ENCODE measurements around the gene POP4.
A peak's percentile ranks its signal among the peaks of the same experiment; 100 is the strongest.

The POP4 gene

GRCh38 chr19:29588095-29588494 lies 18.0 kb upstream of the POP4 start:
- H3K36me3 Mint-ChIP-seq = peaks cover 6% of the 10 kb centered on the region
- peaks cover 2% of the 10 kb centered on the region for H3K9me3 Mint-ChIP-seq
- H3K4me3 Mint-ChIP-seq = no peak overlapping the region
- ATAC-seq = no peak
- H3K27ac Mint-ChIP-seq = peak overlapping the region; percentile 44
- peaks cover 27% of the 10 kb centered on the region for H3K4me1 Mint-ChIP-seq
- no peak for DNase-seq (ENCODE audit: low spot score in 2 of 2)

DNA sequence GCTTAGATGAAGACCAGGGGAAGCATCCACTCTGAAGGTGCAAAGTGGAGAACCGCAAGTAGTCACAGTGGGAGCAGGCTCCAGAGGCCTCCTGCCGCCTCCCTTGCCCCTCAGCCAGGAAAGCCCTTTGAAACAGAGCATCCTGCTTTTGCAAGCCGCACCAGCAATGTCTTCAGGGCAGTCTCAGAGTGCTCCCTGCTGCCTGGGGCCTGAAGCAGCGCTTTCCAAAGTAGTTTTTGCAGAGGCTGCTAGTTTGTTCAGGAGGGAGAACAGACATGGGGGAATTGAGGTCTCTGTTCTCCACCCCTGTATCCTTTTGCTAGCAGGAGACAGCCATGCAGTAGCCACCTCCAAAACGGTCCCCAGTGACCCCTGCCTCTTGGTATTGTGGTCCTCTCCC lies 15.8 kb upstream of the POP4 start:
- no peak overlapping the region for H3K4me3 Mint-ChIP-seq
- no peaks in the 10 kb centered on the region for H3K36me3 Mint-ChIP-seq
- peaks cover 2% of the 10 kb centered on the region for H3K9me3 Mint-ChIP-seq
- H3K4me1 Mint-ChIP-seq = peaks cover 18% of the 10 kb centered on the region
- no peak for DNase-seq (ENCODE audit: low spot score in 2 of 2)
- H3K27ac Mint-ChIP-seq = no peak overlapping the region
- ATAC-seq = no peak

- ATAC-seq (no peak), DNase-seq (ENCODE audit: low spot score in 2 of 2) (no peak)
- no peak overlapping the region for H3K4me3 Mint-ChIP-seq
- H3K27ac Mint-ChIP-seq = no peak overlapping the region
- H3K4me1 Mint-ChIP-seq = peaks cover 16% of the 10 kb centered on the region
- no peaks in the 10 kb centered on the region for H3K36me3 Mint-ChIP-seq
- H3K9me3 Mint-ChIP-seq = peaks cover 2% of the 10 kb centered on the region
Observed at GRCh38 chr19:29591670-29592069, 14.4 kb upstream of the POP4 start.

DNA sequence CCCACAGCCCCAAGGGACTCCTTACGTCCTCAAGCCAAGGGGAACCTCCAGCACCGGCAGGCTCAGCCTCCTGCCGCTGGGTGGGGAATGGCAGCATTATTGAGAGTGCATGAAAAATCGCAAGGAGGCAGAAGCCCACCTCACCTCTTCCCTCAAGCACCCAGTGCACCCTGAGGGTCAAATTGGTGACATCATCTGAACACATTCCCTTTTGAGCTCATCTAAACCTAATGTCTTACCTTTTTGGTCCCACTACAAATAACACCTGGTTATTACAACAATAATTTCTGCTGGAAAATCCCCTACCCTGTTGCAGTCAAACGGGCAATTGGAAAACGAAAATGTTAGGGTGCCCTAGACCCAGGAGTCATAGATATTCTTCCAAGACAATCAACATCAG lies 12.2 kb upstream of the POP4 start:
- DNase-seq (ENCODE audit: low spot score in 2 of 2) (no peak), ATAC-seq (no peak)
- H3K4me1 Mint-ChIP-seq = no peaks in the 10 kb centered on the region
- H3K27ac Mint-ChIP-seq = no peak overlapping the region
- peaks cover 2% of the 10 kb centered on the region for H3K9me3 Mint-ChIP-seq
- H3K4me3 Mint-ChIP-seq = no peak overlapping the region
- H3K36me3 Mint-ChIP-seq = no peaks in the 10 kb centered on the region

GRCh38 chr19:29596080-29596727 lies 9.9 kb upstream of the POP4 start:
- no peak for ATAC-seq
- no peak for DNase-seq (ENCODE audit: low spot score in 2 of 2)
- Mint-ChIP-seq H3K9me3 (no peaks in the 10 kb centered on the region), H3K27ac (no peak overlapping the region), H3K36me3 (no peaks in the 10 kb centered on the region), H3K4me1 (no peaks in the 10 kb centered on the region), H3K4me3 (no peak overlapping the region)

DNA sequence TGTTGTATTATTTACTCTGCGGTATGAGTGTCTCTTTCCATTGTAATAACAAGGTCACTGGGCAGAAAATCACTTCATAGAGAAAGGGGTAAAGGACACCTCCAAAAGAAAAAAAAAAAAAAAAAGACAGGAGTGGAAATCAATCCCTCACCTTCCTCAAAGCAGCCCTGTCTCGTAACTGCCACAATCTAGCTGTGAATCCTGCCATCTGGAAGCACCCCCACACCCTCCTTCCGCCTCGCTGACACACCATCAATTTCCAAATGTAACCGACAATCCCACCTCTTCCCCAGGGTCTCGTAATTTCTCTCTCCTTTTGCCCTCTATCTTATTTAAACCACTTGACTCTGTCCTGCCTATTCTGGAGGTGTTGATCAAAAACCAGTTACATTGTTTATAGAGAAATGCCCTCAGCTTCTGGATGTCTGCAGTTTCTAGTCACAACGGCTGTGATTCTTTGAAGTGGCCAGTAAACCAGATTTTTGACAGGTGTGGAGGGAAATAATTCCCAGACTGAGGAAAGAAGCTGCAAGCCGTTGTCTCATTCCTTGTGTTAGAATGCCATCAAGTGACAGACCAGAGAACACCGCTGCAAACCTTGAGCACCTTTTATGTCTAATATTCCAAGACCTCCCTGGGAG lies 9.1 kb upstream of the POP4 start:
- DNase-seq (ENCODE audit: low spot score in 2 of 2) = no peak
- H3K4me3 Mint-ChIP-seq = no peak overlapping the region
- H3K4me1 Mint-ChIP-seq = no peaks in the 10 kb centered on the region
- no peak overlapping the region for H3K27ac Mint-ChIP-seq
- H3K9me3 Mint-ChIP-seq = no peaks in the 10 kb centered on the region
- no peak for ATAC-seq
- H3K36me3 Mint-ChIP-seq = no peaks in the 10 kb centered on the region

GRCh38 chr19:29598036-29598435 lies 8.0 kb upstream of the POP4 start:
- H3K36me3 Mint-ChIP-seq = no peaks in the 10 kb centered on the region
- DNase-seq (ENCODE audit: low spot score in 2 of 2) = no peak
- H3K4me1 Mint-ChIP-seq = no peaks in the 10 kb centered on the region
- no peak overlapping the region for H3K4me3 Mint-ChIP-seq
- no peak for ATAC-seq
- no peak overlapping the region for H3K27ac Mint-ChIP-seq
- no peaks in the 10 kb centered on the region for H3K9me3 Mint-ChIP-seq

GRCh38 chr19:29598496-29598895 lies 7.6 kb upstream of the POP4 start:
- Mint-ChIP-seq H3K9me3 (no peaks in the 10 kb centered on the region), H3K36me3 (no peaks in the 10 kb centered on the region), H3K4me3 (no peak overlapping the region), H3K4me1 (no peaks in the 10 kb centered on the region), H3K27ac (peak overlapping the region; percentile 48)
- DNase-seq (ENCODE audit: low spot score in 2 of 2) (no peak), ATAC-seq (no peak)

DNA sequence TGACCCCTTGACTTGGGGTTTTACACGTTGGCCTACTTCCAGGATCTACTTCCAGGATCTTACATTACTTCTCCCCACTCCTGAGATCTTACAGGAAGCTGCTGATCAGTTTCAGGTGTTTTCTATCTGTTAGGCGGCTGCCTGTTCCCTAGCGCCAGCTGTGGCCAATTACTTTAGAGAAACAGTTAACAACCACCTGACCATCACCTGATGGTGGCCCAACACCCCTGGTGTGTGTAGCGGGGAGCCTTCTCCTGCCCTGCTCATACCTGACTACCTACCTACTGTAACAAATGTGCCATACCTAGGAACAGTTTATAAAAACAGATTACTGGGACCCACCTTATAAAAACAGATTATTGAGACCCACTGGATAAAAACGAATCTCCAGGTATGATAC lies 2.8 kb upstream of the POP4 start:
- H3K27ac Mint-ChIP-seq = peak overlapping the region; percentile 39
- no peaks in the 10 kb centered on the region for H3K9me3 Mint-ChIP-seq
- peaks cover 11% of the 10 kb centered on the region for H3K36me3 Mint-ChIP-seq
- no peak for DNase-seq (ENCODE audit: low spot score in 2 of 2)
- ATAC-seq = no peak
- peaks cover 9% of the 10 kb centered on the region for H3K4me1 Mint-ChIP-seq
- no peak overlapping the region for H3K4me3 Mint-ChIP-seq

DNA sequence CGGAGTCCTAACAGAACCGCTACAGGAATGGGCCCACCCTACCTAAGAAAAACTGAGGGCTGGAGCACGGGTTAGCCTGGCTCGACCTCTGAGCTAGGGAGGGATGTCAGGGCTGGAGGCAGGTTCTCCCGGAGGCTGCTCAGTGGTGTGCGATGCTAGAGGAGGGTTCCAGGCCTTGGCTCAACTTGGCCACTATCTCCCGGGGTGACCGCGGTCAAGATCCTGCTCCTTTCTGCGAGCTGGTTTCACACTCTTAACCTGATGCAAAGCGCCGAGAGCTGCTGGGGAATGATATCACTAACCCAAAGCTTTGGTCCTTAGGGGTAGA lies 301 bp downstream of the POP4 start:
- peak overlapping the region; percentile 100 for H3K27ac Mint-ChIP-seq
- H3K4me1 Mint-ChIP-seq = peaks cover 32% of the 10 kb centered on the region
- peak overlapping the region; percentile 99 for H3K4me3 Mint-ChIP-seq
- DNase-seq (ENCODE audit: low spot score in 2 of 2) = no peak
- H3K9me3 Mint-ChIP-seq = no peaks in the 10 kb centered on the region
- peak; percentile 31 for ATAC-seq
- peaks cover 37% of the 10 kb centered on the region for H3K36me3 Mint-ChIP-seq

GRCh38 chr19:29609636-29610035 lies 3.6 kb downstream of the POP4 start:
- peaks cover 41% of the 10 kb centered on the region for H3K4me1 Mint-ChIP-seq
- no peaks in the 10 kb centered on the region for H3K9me3 Mint-ChIP-seq
- H3K27ac Mint-ChIP-seq = peak overlapping the region; percentile 43
- peaks cover 70% of the 10 kb centered on the region for H3K36me3 Mint-ChIP-seq
- no peak for DNase-seq (ENCODE audit: low spot score in 2 of 2)
- peak overlapping the region; percentile 41 for H3K4me3 Mint-ChIP-seq
- ATAC-seq = no peak

- DNase-seq (ENCODE audit: low spot score in 2 of 2) (no peak), ATAC-seq (no peak)
- H3K9me3 Mint-ChIP-seq = no peaks in the 10 kb centered on the region
- peaks cover 41% of the 10 kb centered on the region for H3K4me1 Mint-ChIP-seq
- peaks cover 75% of the 10 kb centered on the region for H3K36me3 Mint-ChIP-seq
- H3K4me3 Mint-ChIP-seq = peak overlapping the region; percentile 41
- H3K27ac Mint-ChIP-seq = peak overlapping the region; percentile 43
Observed at GRCh38 chr19:29610213-29610573, 4.1 kb downstream of the POP4 start.

DNA sequence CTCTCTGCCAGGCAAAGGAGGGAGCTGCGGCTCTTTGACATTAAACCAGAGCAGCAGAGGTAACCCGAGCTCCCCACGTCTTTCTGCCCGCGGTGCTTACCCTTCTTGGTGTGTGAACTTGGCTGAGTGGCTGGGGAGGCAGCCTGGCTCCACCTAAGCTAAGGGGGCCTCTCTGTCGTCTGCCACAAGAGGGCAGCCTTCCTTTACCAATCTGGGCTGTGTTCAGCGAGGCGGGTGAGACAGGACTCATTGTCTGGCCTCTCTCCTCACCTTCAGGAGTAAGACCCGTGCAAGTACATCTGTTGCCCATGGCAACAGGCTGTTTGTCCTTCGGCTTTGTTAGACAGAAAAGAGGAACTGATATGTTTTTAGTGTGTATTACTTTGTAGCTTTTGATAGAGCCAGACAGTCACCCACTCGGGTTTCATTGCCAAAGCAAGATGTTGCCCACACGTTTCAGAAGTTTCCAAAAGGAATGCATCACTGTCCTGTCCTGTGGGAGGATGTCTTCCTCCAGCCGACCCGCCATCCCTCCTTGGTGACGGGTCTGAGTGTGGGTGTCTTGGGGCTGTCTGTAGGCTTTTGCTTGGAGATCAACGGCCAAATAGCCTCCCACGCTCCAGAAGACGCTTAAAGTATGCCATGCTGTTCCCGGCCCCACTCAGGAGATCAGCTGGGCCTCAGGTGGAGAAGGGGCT lies 4.6 kb downstream of the POP4 start:
- peak; percentile 79 to 91 for DNase-seq (ENCODE audit: low spot score in 2 of 2)
- ATAC-seq = peak; percentile 87
- Mint-ChIP-seq H3K36me3 (peaks cover 78% of the 10 kb centered on the region), H3K4me1 (peaks cover 40% of the 10 kb centered on the region), H3K9me3 (no peaks in the 10 kb centered on the region), H3K4me3 (peak overlapping the region; percentile 41), H3K27ac (peak overlapping the region; percentile 43)

GRCh38 chr19:29612121-29612520 lies 6.0 kb downstream of the POP4 start:
- ATAC-seq = no peak
- peaks cover 35% of the 10 kb centered on the region for H3K4me1 Mint-ChIP-seq
- H3K9me3 Mint-ChIP-seq = no peaks in the 10 kb centered on the region
- peak overlapping the region; percentile 74 for H3K27ac Mint-ChIP-seq
- no peak overlapping the region for H3K4me3 Mint-ChIP-seq
- peaks cover 79% of the 10 kb centered on the region for H3K36me3 Mint-ChIP-seq
- no peak for DNase-seq (ENCODE audit: low spot score in 2 of 2)

DNA sequence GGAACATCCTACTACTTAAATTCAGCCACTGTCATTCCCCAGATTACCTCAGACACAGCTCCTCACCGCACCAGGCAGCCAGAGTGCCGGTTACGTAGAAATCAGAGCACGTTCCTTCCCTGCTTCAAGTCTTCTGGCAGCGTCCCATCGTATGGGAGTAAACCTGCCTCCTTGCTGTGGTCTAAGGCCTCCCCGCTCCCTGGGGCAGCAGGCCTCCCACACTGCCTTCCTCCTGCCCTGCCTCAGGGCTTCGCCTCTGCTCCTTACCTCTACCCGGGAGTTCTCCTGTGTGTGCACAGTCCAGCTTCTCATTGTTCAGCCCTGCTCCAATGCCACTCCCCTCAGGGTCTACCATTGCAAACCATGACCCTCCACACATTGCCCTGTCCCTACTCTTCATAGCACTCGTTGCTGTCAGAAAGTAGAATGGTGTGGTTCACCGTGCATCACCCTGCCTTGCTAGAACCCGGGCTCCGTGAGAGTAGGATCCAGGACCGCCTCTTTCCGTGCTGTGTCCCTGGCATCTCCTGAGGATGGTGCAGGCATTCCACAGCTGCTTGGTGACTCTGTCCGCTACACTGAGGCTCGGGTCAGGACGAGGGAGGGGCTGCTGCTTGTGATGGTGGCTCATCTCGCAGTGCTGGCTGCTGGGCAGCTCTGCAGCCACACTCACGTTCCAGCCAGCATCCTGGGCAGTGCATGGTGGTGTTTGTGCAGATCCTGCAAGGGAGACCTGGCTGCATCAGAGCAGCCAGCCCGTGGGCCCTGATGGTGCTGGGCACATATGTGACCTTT lies 6.9 kb downstream of the POP4 start:
- no peak for ATAC-seq
- DNase-seq (ENCODE audit: low spot score in 2 of 2) = no peak
- H3K27ac Mint-ChIP-seq = no peak overlapping the region
- no peak overlapping the region for H3K4me3 Mint-ChIP-seq
- peaks cover 38% of the 10 kb centered on the region for H3K4me1 Mint-ChIP-seq
- no peaks in the 10 kb centered on the region for H3K9me3 Mint-ChIP-seq
- H3K36me3 Mint-ChIP-seq = peaks cover 79% of the 10 kb centered on the region
